Osteoblast (primary cell): ENCODE results near the gene CHST13. TPM values are rescaled to one million over a fixed set of nuclear protein-coding genes. Genes with fewer than 3 reads are reported as not detected.

ENCODE experiments used
- DNase-seq: peaks from one replicate; pipeline ENCODE4 v3.0.0; 2011; ENCODE audit warnings: low spot score, mixed read lengths; ENCODE audit not compliant: insufficient read length; ENCODE audit errors: missing footprints
- H2AFZ ChIP-seq: 2 replicates; pipeline ENCODE4 v1.6.0; 2011; ENCODE audit warnings: mild to moderate bottlenecking, low read length
- H3K27ac ChIP-seq: 2 replicates; pipeline ENCODE4 v1.5.1; 2011; ENCODE audit warnings: mild to moderate bottlenecking, low read depth, low read length, moderate library complexity
- H3K27me3 ChIP-seq: 2 replicates; pipeline ENCODE4 v1.6.0; 2012; ENCODE audit warnings: mild to moderate bottlenecking, control low read depth, inconsistent platforms, low read length, moderate library complexity; ENCODE audit not compliant: insufficient read depth
- H3K36me3 ChIP-seq: 2 replicates; pipeline ENCODE4 v1.5.1; 2011; ENCODE audit warnings: mild to moderate bottlenecking, low read length, control low read depth, moderate library complexity; ENCODE audit not compliant: insufficient read depth
- H3K4me1 ChIP-seq: 2 replicates; pipeline ENCODE4 v1.5.1; 2011; ENCODE audit warnings: mild to moderate bottlenecking, low read length, control low read depth, moderate library complexity; ENCODE audit not compliant: insufficient read depth
- H3K4me2 ChIP-seq: 2 replicates; pipeline ENCODE4 v1.6.0; 2011; ENCODE audit warnings: mild to moderate bottlenecking, low read length; ENCODE audit not compliant: insufficient read depth
- H3K4me3 ChIP-seq: fragments of 200-600 bp; sonication (generic); 3 replicates; pipeline ENCODE4 v1.5.1; 2012; ENCODE audit warnings: mild to moderate bottlenecking, low read length, inconsistent platforms; ENCODE audit not compliant: insufficient read depth
- H3K79me2 ChIP-seq: 2 replicates; pipeline ENCODE4 v1.6.0; 2012; ENCODE audit warnings: mild to moderate bottlenecking, low read length, control low read depth, inconsistent platforms; ENCODE audit not compliant: insufficient read depth
- H3K9me3 ChIP-seq: 2 replicates; pipeline ENCODE4 v1.5.1; 2011; ENCODE audit warnings: low read depth, low read length, control low read depth
- H4K20me1 ChIP-seq: 2 replicates; pipeline ENCODE4 v1.6.0; 2012; ENCODE audit warnings: mild to moderate bottlenecking, low read length, control low read depth; ENCODE audit not compliant: insufficient read depth
- total RNA-seq: library from RNA; depleted of rRNA; stranded (reverse); fragments of >200 nt; gene quantifications from 2 replicates; pipeline ENCODE4 v1.2.3, GENCODE V29; 2012
- TF ChIP-seq, protein P1 (sequence below): IDR thresholded peaks from 2 replicates; pipeline ENCODE4 v1.5.1; 2011; ENCODE audit warnings: mild to moderate bottlenecking, low read depth, low read length, moderate library complexity; ENCODE audit errors: extremely low read depth

CHST13 gene
- total RNA-seq, 1 donor, result under 0.01 TPM

DNA sequence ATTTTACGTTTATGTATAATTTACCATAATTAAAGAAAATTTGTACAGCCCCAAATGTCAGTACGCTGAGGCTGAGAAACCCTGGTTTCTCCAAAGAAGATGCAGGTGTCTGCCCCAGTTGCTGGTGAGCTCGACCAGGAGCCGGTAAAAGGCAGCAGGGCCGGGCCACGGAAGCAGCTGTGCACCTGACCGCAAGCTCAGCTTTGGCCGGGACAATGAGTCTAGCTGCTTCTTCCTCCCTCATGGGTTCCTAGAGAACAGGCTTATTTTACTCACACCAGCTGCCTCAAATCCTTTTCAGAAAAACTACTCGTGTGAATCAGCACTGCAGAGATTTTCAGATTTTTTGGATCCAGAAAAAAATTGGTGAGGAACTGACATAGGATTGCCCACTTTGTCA lies 30.2 kb upstream of the CHST13 start:
- H3K4me3 ChIP-seq, result no peak overlapping the region
- no peaks in the 10 kb centered on the region for H3K79me2 ChIP-seq
- H3K27ac ChIP-seq, result no peak overlapping the region
- no peaks in the 10 kb centered on the region for H3K36me3 ChIP-seq
- no peaks in the 10 kb centered on the region for H3K4me1 ChIP-seq
- TF ChIP-seq, protein P1, sequence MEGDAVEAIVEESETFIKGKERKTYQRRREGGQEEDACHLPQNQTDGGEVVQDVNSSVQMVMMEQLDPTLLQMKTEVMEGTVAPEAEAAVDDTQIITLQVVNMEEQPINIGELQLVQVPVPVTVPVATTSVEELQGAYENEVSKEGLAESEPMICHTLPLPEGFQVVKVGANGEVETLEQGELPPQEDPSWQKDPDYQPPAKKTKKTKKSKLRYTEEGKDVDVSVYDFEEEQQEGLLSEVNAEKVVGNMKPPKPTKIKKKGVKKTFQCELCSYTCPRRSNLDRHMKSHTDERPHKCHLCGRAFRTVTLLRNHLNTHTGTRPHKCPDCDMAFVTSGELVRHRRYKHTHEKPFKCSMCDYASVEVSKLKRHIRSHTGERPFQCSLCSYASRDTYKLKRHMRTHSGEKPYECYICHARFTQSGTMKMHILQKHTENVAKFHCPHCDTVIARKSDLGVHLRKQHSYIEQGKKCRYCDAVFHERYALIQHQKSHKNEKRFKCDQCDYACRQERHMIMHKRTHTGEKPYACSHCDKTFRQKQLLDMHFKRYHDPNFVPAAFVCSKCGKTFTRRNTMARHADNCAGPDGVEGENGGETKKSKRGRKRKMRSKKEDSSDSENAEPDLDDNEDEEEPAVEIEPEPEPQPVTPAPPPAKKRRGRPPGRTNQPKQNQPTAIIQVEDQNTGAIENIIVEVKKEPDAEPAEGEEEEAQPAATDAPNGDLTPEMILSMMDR, result no peak
- no peak overlapping the region for H2AFZ ChIP-seq
- no peaks in the 10 kb centered on the region for H4K20me1 ChIP-seq
- H3K9me3 ChIP-seq, result no peaks in the 10 kb centered on the region
- no peak for DNase-seq
- peaks cover 22% of the 10 kb centered on the region for H3K27me3 ChIP-seq
- no peak overlapping the region for H3K4me2 ChIP-seq

DNA sequence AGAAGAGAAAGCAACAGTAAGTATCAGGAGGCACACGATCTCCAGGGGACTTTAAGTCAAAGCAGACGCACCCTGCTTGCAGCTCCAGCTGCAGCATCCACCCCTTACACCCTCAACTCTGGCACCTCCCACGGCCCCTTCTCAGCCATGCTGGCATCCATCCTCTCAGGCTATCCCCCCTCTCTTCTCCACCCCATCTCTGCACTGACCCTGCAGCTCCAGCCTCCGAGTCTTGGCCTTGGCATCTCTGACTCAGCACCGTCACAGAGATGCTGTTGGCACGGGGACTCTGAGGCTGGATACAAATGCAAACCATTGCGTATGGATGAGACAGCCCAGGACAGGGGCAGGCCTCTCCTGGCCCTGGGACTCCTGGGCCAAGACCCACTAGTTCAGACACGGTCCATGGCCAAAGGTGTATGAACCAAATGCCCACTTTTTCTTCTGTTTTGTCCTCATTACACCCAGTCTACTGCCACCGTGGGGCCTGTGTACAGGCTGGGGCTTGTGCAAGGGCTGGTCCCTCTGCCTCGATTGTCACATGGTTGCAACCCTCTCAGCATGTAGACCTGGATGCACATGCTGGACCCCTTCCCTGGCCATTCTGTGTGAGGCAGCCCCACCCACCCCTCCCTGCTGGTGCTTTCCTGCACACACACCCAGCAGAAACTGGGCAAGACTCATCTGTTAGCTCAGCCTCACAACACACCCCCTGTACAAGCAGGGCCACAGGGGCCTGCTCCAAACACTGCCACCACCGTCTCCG lies 29.6 kb upstream of the CHST13 start:
- Histone ChIP-seq H3K27ac (no peak overlapping the region), H4K20me1 (no peaks in the 10 kb centered on the region), H3K79me2 (no peaks in the 10 kb centered on the region), H3K4me3 (no peak overlapping the region), H2AFZ (no peak overlapping the region), H3K4me2 (no peak overlapping the region), H3K36me3 (no peaks in the 10 kb centered on the region), H3K4me1 (no peaks in the 10 kb centered on the region), H3K27me3 (peaks cover 22% of the 10 kb centered on the region), H3K9me3 (no peaks in the 10 kb centered on the region)
- TF ChIP-seq, protein P1, result no peak
- DNase-seq, result peak; percentile 91

DNA sequence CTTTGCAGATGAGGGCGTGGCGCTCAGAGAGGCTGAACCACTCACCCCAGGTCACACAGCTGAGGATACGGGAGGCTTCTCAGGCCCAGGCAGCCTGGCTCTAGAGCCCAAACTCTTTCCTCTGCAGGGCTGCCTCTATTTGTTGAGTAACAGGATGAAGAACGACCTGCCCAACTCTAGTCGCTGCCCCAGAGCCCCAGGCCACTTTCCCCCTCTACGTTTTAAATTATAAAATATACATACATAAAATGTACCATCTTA lies 29.1 kb upstream of the CHST13 start:
- no peak overlapping the region for H3K4me3 ChIP-seq
- no peaks in the 10 kb centered on the region for H4K20me1 ChIP-seq
- no peak overlapping the region for H3K27ac ChIP-seq
- no peaks in the 10 kb centered on the region for H3K9me3 ChIP-seq
- H3K4me1 ChIP-seq, result no peaks in the 10 kb centered on the region
- no peak for DNase-seq
- H3K4me2 ChIP-seq, result no peak overlapping the region
- no peak overlapping the region for H2AFZ ChIP-seq
- peaks cover 19% of the 10 kb centered on the region for H3K27me3 ChIP-seq
- no peaks in the 10 kb centered on the region for H3K79me2 ChIP-seq
- H3K36me3 ChIP-seq, result no peaks in the 10 kb centered on the region
- TF ChIP-seq, protein P1, result no peak

DNA sequence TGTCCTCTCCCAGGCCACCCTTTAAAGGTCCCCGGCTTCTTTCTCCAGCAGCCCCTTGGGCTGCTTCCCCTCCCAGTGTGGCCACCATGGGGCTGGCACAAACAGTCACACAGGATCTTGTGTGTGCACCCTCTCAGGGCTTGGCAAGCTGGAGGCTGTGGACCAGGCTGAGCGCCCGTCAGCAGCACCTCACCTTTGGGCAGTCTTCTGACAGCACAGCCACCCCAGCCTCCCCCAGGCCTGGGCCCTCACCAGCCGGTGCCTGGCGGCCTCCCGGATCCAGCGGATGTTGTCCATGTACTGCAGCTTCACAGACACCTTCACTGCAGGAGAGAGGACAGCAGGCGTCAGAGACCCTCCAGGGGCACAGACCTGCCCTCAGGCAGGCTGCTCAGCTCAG lies 28.2 kb upstream of the CHST13 start:
- Histone ChIP-seq H3K36me3 (no peaks in the 10 kb centered on the region), H3K27me3 (peaks cover 10% of the 10 kb centered on the region), H3K79me2 (no peaks in the 10 kb centered on the region), H4K20me1 (no peaks in the 10 kb centered on the region), H3K9me3 (no peaks in the 10 kb centered on the region), H2AFZ (no peak overlapping the region), H3K4me1 (no peaks in the 10 kb centered on the region), H3K4me3 (no peak overlapping the region), H3K27ac (no peak overlapping the region), H3K4me2 (no peak overlapping the region)
- TF ChIP-seq, protein P1, result no peak
- DNase-seq, result no peak
